HEK293 (cell line): ENCODE measurements around the gene XIAP.

Experiments used
- CTCF ChIP-seq: fragments of 450-650 bp; formaldehyde crosslinking; IDR thresholded peaks from 2 replicates; pipeline ENCODE4 v1.5.1; 2016; ENCODE audit warnings: missing biosample characterization, missing genetic modification characterization
- PRDM2 ChIP-seq: fragments of 450-650 bp; formaldehyde crosslinking; IDR thresholded peaks from 2 replicates; pipeline ENCODE4 v1.5.1; 2016; ENCODE audit warnings: missing biosample characterization, missing genetic modification characterization, borderline replicate concordance
- ZSCAN30 ChIP-seq: fragments of 450-650 bp; IDR thresholded peaks from 2 replicates; pipeline ENCODE4 v1.5.1; 2018; ENCODE audit warnings: missing biosample characterization, mild to moderate bottlenecking, missing genetic modification characterization, moderate library complexity

- TF ChIP-seq PRDM2 (tag by site-specific recombination) (no peak), CTCF (tag by site-specific recombination) (no peak), ZSCAN30 (tag by site-specific recombination) (no peak)
Measured at GRCh38 chrX:123906557-123907316, 46.9 kb downstream of the XIAP start.
